GM13977 (cell line): ENCODE data around the gene FCRL6.

Experiments
- DNase-seq: peaks from one replicate; pipeline ENCODE4 v3.0.0; 2012; ENCODE audit warnings: low spot score
- CTCF ChIP-seq: IDR thresholded peaks from 2 replicates; pipeline ENCODE4 v1.5.1; 2012; ENCODE audit warnings: mild to moderate bottlenecking, control low read depth; ENCODE audit not compliant: insufficient read depth; ENCODE audit errors: extremely low read depth, missing control alignments
- in situ Hi-C: fragments of 300-500 bp; cut with MboI; formaldehyde crosslinking; loops from one replicate; pipeline ENCODE4 v1.12.0; 2022; ENCODE audit warnings: low sequenced_read_pairs, low pct_unique_long_range_greater_than_20kb, mixed read lengths, inconsistent platforms; ENCODE audit not compliant: unreplicated experiment

Gene FCRL6

DNA sequence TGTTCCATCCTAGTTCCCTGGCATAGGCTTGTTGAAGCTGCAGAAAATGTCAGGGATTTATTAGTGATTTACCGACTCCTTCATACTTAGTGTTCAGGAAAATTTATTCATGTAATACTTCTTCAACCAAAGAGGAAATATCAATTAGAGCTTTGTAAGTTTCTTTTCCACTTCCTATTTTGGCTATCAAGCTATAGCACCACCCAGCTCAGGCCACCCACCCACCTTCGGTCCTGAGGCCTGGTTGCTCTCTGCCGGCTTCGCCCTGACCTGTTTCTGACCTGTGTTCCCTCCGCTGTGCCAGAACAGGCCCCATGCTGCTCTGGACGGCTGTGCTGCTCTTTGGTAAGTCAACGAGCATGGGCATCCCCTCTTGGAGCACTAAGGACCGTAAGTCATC is at the start of gene FCRL6:
Gene FCRL6, plus strand, starts transcription at position 250 of the 400 bp plus-strand sequence. Its CDS starts 65 bp downstream, at position 315.
- no peak for DNase-seq
- TF ChIP-seq CTCF, result no peak
- in situ Hi-C loops, result no loop called here

DNA sequence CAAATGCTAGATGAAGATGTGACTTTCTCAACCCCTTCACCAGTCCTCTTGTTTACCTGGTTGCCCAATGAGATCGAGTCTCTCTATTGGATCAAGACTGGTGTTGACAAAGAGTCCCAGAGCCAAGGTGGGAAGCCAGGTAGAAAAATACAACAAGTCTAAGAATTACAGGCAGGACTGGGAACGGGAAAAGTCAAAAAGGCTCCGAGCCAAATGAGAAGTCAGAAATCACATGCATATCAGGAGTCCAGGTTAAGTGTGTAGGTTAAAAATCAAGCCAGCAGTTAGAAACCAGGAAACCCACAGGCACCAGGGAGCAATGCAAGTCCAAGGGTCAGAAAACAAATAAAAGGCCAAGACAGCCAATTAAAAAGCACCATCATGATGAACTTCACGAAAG is 48.8 kb upstream of the FCRL6 start:
- no peak for DNase-seq
- in situ Hi-C loops, result no loop called here
- TF ChIP-seq CTCF, result no peak

GRCh38 chr1:159755451-159756007 is 46.6 kb upstream of the FCRL6 start:
- TF ChIP-seq CTCF, result no peak
- DNase-seq, result no peak
- in situ Hi-C loops, result no loop called here

DNA sequence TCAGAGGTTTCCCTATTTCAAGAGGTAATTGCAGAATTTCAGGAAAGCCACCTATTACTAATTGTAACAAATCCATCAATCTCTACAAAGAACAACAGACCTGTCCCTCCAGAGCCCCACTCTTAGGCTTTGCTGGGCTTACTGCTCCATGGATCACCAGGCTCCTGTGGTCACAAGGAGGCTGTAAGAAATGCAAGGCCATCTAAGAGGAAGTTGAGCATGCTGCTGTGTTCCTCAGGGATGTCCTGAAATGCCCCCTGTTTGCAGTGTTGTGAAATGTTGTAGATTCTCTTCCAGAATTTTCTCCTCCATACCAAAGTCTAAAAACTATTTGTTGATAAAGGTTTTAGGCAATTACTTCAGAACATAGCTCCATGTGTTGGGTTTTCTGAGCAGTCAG is 45.8 kb upstream of the FCRL6 start:
- no peak for TF ChIP-seq CTCF
- in situ Hi-C loops, result no loop called here
- DNase-seq, result no peak

DNA sequence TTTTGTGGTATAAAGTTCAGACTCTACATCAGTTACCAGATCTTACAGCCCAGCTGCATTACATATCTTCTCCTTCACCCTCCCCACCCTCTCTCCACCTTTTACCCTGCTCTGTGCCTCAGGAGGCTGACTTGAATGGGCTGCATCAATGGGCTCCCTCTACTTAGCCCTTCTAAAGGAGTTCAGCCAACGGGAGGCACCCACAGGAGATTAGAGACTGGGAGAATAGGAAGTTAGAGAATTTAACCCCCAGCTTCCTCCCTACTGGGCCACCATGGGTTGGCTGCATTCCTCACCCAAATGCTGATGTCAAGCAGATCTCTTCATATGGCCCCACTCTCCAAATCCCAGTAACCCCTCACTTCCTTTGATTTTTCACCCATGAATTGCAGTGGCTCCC is 38.5 kb upstream of the FCRL6 start:
- DNase-seq, result no peak
- in situ Hi-C loops, result no loop called here
- no peak for TF ChIP-seq CTCF

- in situ Hi-C loops, result no loop called here
- no peak for TF ChIP-seq CTCF
- no peak for DNase-seq
Observed at GRCh38 chr1:159765806-159766205, 36.4 kb upstream of the FCRL6 start.
